ENCODE data around the gene GMPR.

Gene GMPR

GRCh38 chr6:16324606-16325225 lies 86.3 kb downstream of the GMPR start:
- Mint-ChIP-seq H3K36me3 (ENCODE audit: insufficient read depth) (peaks cover 36% of the 10 kb centered on the region), H3K4me3 (no peak overlapping the region), H3K4me1 (peaks cover 62% of the 10 kb centered on the region), H3K27me3 (no peaks in the 10 kb centered on the region), H3K27ac (ENCODE audit: low read depth) (no peak overlapping the region), H3K9me3 (no peaks in the 10 kb centered on the region)
- DNase-seq (ENCODE audit: low spot score in 2 of 2) (no peak), ATAC-seq (replicated peaks; ENCODE audit: extremely low read depth, poor library complexity, severe bottlenecking) (no peak)

DNA sequence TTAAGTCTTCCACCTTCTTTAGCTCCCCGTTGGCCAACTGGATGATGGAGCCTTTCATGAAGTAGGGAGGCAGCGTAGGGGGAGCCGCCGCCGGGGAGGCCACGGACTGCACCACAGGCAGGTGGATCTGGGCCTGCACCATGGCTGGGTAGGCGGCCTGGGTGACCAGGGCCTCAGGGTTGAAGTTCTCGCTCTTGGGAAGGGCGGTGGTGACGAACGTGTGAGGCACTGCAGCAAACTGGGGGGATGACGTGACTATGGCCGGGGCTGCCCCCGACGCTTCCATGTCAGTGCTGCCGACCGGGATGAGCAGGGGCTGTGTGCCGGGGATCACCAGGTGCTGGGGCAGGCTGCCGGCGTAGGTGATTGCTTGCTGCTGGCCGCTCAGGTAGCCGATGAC lies 88.1 kb downstream of the GMPR start:
- DNase-seq (ENCODE audit: low spot score in 2 of 2) (no peak), ATAC-seq (replicated peaks; ENCODE audit: extremely low read depth, poor library complexity, severe bottlenecking) (no peak)
- Mint-ChIP-seq H3K27ac (ENCODE audit: low read depth) (no peak overlapping the region), H3K9me3 (no peaks in the 10 kb centered on the region), H3K4me3 (no peak overlapping the region), H3K4me1 (peaks cover 51% of the 10 kb centered on the region), H3K27me3 (no peaks in the 10 kb centered on the region), H3K36me3 (ENCODE audit: insufficient read depth) (peaks cover 34% of the 10 kb centered on the region)

GRCh38 chr6:16326971-16327776 lies 88.8 kb downstream of the GMPR start:
- H3K27ac Mint-ChIP-seq (ENCODE audit: low read depth): no peak overlapping the region
- DNase-seq (ENCODE audit: low spot score in 2 of 2) (no peak), ATAC-seq (replicated peaks; ENCODE audit: extremely low read depth, poor library complexity, severe bottlenecking) (no peak)
- H3K9me3 Mint-ChIP-seq: no peaks in the 10 kb centered on the region
- no peak overlapping the region for H3K4me3 Mint-ChIP-seq
- peaks cover 45% of the 10 kb centered on the region for H3K4me1 Mint-ChIP-seq
- H3K27me3 Mint-ChIP-seq: no peaks in the 10 kb centered on the region
- H3K36me3 Mint-ChIP-seq (ENCODE audit: insufficient read depth): peaks cover 30% of the 10 kb centered on the region

DNA sequence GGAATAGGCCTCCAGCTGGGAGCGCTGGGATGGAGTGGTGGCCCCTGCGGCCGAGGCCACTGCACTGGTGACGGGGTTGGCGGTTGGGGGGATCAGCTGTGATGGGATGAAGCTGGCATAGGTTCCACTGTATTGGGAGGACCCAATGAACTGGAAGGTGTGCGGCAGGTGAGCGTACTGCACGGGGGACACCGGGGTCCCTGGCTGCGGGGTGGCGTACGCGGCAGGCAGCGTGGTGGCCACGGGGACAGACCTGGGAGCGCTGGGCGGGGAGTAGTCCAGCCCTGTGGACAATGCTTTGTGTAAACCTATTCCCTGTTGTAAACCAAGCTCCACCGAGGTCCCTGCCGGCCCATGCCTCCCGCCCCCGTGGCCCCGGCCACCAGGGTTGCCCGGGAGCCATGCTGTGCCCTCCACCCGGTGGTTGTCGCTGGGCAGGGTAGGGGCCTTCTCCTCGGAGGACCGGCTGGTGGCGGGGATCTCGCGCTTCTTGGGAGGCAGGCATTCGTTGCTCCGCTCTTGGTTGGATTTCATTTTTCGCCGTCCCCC lies 89.5 kb downstream of the GMPR start:
- H3K4me1 Mint-ChIP-seq: peaks cover 38% of the 10 kb centered on the region
- no peak overlapping the region for H3K4me3 Mint-ChIP-seq
- H3K27me3 Mint-ChIP-seq: no peaks in the 10 kb centered on the region
- peak overlapping the region; percentile 12 for H3K27ac Mint-ChIP-seq (ENCODE audit: low read depth)
- DNase-seq (ENCODE audit: low spot score in 2 of 2): no peak
- H3K36me3 Mint-ChIP-seq (ENCODE audit: insufficient read depth): peaks cover 24% of the 10 kb centered on the region
- H3K9me3 Mint-ChIP-seq: no peaks in the 10 kb centered on the region
- ATAC-seq (replicated peaks; ENCODE audit: extremely low read depth, poor library complexity, severe bottlenecking): no peak

GRCh38 chr6:16329233-16329632 lies 90.8 kb downstream of the GMPR start:
- Mint-ChIP-seq H3K36me3 (ENCODE audit: insufficient read depth) (peaks cover 21% of the 10 kb centered on the region), H3K27ac (ENCODE audit: low read depth) (peak overlapping the region; percentile 12), H3K4me3 (no peak overlapping the region), H3K4me1 (peaks cover 28% of the 10 kb centered on the region), H3K27me3 (no peaks in the 10 kb centered on the region), H3K9me3 (no peaks in the 10 kb centered on the region)
- DNase-seq (ENCODE audit: low spot score in 2 of 2) (no peak), ATAC-seq (replicated peaks; ENCODE audit: extremely low read depth, poor library complexity, severe bottlenecking) (no peak)

DNA sequence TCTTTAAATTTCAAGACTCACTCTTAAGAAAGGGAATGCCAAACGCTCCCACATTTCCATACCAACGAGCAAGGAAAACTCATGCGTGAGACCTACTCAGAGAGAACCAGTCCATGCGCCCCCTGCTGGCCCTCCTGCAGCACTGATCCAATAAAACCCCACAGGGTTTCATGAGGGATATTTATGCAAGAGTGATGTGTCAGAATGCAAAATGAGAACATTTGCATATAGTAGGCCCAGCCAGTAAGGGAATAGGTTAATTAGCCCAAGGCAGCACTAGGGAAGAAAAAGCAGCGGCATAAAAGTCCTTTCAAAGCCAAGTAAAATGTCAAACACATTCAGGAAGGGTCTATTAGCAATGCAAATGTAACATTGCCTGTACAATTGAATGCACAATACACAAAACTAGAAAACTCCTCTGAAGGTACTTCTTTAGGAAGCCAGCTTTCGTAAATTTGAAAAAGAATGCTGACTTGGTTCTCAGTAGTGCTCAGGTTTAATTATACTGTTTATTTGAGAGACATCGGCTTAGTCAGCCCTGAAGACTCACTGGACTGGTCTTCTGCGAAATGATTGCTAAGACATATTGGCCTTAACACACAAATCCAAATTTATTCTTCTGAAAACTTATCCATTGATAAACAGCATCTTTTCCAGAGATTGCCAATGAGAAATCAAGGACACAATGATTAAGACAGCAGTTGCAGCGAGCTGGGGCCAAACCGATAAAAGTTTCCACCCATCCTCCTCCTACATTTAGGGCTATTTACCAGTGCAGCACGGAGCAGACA lies 93.2 kb downstream of the GMPR start:
- Mint-ChIP-seq H3K27ac (ENCODE audit: low read depth) (no peak overlapping the region), H3K4me3 (no peak overlapping the region), H3K27me3 (no peaks in the 10 kb centered on the region), H3K4me1 (peaks cover 21% of the 10 kb centered on the region), H3K9me3 (no peaks in the 10 kb centered on the region), H3K36me3 (ENCODE audit: insufficient read depth) (peaks cover 13% of the 10 kb centered on the region)
- peak; percentile 27 to 40 for DNase-seq (ENCODE audit: low spot score in 2 of 2)
- peak; percentile 72 for ATAC-seq (replicated peaks; ENCODE audit: extremely low read depth, poor library complexity, severe bottlenecking)

GRCh38 chr6:16332175-16332542 lies 93.8 kb downstream of the GMPR start:
- H3K4me3 Mint-ChIP-seq: no peak overlapping the region
- DNase-seq (ENCODE audit: low spot score in 2 of 2) (peak; percentile 67 to 79), ATAC-seq (replicated peaks; ENCODE audit: extremely low read depth, poor library complexity, severe bottlenecking) (peak; percentile 99)
- H3K4me1 Mint-ChIP-seq: peaks cover 18% of the 10 kb centered on the region
- H3K27me3 Mint-ChIP-seq: no peaks in the 10 kb centered on the region
- H3K27ac Mint-ChIP-seq (ENCODE audit: low read depth): no peak overlapping the region
- no peaks in the 10 kb centered on the region for H3K9me3 Mint-ChIP-seq
- peaks cover 11% of the 10 kb centered on the region for H3K36me3 Mint-ChIP-seq (ENCODE audit: insufficient read depth)

DNA sequence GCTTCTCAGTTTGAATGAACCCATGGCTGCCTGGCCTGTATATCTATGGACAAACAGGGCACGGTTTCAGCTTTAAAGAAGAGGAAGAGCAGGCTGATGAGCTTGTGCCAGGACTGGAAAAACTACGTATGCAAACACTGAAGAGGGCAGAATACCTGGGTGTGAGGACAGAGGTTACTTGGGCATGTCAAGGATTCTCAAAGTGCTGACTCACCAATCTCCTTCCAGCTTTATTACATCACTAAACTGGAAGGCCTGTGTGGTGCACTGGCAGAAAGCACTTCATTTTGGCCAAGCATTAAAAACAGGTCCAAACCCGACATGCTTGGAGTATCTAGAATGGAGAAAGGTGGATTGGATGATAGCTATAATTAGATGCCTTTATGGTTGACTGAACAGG lies 95.2 kb downstream of the GMPR start:
- DNase-seq (ENCODE audit: low spot score in 2 of 2): no peak
- Mint-ChIP-seq H3K36me3 (ENCODE audit: insufficient read depth) (peaks cover 7% of the 10 kb centered on the region), H3K27me3 (no peaks in the 10 kb centered on the region), H3K4me3 (no peak overlapping the region), H3K27ac (ENCODE audit: low read depth) (no peak overlapping the region), H3K9me3 (no peaks in the 10 kb centered on the region), H3K4me1 (peaks cover 18% of the 10 kb centered on the region)
- ATAC-seq (replicated peaks; ENCODE audit: extremely low read depth, poor library complexity, severe bottlenecking): no peak

- Mint-ChIP-seq H3K9me3 (no peaks in the 10 kb centered on the region), H3K36me3 (ENCODE audit: insufficient read depth) (peaks cover 4% of the 10 kb centered on the region), H3K27me3 (no peaks in the 10 kb centered on the region), H3K4me3 (no peak overlapping the region), H3K4me1 (peaks cover 19% of the 10 kb centered on the region), H3K27ac (ENCODE audit: low read depth) (peak overlapping the region; percentile 11)
- ATAC-seq (replicated peaks; ENCODE audit: extremely low read depth, poor library complexity, severe bottlenecking) (no peak), DNase-seq (ENCODE audit: low spot score in 2 of 2) (no peak)
Observed at GRCh38 chr6:16334671-16335070, 96.3 kb downstream of the GMPR start.

DNA sequence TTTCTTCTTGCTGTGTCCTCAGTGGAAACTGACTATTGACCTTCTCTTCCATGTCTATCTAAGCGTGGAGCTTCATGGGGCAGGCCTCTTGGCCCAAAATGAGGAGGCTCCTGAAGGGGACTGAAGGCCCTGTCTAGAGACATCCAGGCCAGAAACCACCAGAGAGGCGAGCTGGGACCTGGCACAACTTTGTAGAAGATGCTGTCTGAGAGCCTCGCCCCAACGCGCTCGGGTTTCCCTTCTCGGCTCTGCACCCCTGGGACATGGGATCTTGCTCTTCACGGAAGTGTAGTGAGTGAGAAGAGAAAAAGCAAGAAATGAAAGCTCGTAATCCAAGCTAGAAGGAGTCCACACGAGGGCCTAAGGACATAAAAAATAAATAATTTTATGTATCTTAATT lies 96.8 kb downstream of the GMPR start:
- DNase-seq (ENCODE audit: low spot score in 2 of 2) (no peak), ATAC-seq (replicated peaks; ENCODE audit: extremely low read depth, poor library complexity, severe bottlenecking) (no peak)
- H3K27me3 Mint-ChIP-seq: no peaks in the 10 kb centered on the region
- peak overlapping the region; percentile 11 for H3K27ac Mint-ChIP-seq (ENCODE audit: low read depth)
- H3K4me3 Mint-ChIP-seq: no peak overlapping the region
- no peaks in the 10 kb centered on the region for H3K9me3 Mint-ChIP-seq
- peaks cover 17% of the 10 kb centered on the region for H3K4me1 Mint-ChIP-seq
- peaks cover 6% of the 10 kb centered on the region for H3K36me3 Mint-ChIP-seq (ENCODE audit: insufficient read depth)

GRCh38 chr6:16336056-16336818 lies 97.8 kb downstream of the GMPR start:
- Mint-ChIP-seq H3K27me3 (no peaks in the 10 kb centered on the region), H3K4me3 (no peak overlapping the region)

GRCh38 chr6:16336911-16337294 lies 98.5 kb downstream of the GMPR start:
- peaks cover 9% of the 10 kb centered on the region for H3K36me3 Mint-ChIP-seq (ENCODE audit: insufficient read depth)
- H3K27me3 Mint-ChIP-seq: no peaks in the 10 kb centered on the region
- H3K4me1 Mint-ChIP-seq: peaks cover 17% of the 10 kb centered on the region
- H3K9me3 Mint-ChIP-seq: no peaks in the 10 kb centered on the region
- no peak overlapping the region for H3K4me3 Mint-ChIP-seq
- ATAC-seq (replicated peaks; ENCODE audit: extremely low read depth, poor library complexity, severe bottlenecking) (no peak), DNase-seq (ENCODE audit: low spot score in 2 of 2) (no peak)
- peak overlapping the region; percentile 10 for H3K27ac Mint-ChIP-seq (ENCODE audit: low read depth)

More at GRCh38 chr6:16336056-16336818, 97.8 kb downstream of the GMPR start:
- Mint-ChIP-seq H3K9me3 (no peaks in the 10 kb centered on the region), H3K36me3 (ENCODE audit: insufficient read depth) (peaks cover 9% of the 10 kb centered on the region), H3K4me1 (peaks cover 17% of the 10 kb centered on the region), H3K27ac (ENCODE audit: low read depth) (peak overlapping the region; percentile 11)
- DNase-seq (ENCODE audit: low spot score in 2 of 2) (no peak), ATAC-seq (replicated peaks; ENCODE audit: extremely low read depth, poor library complexity, severe bottlenecking) (no peak)
